HepG2 (cell line): Measurements from ENCODE around the gene ZNF77.

Experiments used
- ELK4 ChIP-seq: sonication (generic); formaldehyde crosslinking; IDR thresholded peaks from 2 replicates; pipeline ENCODE4 v1.9.0; 2021; ENCODE audit warnings: missing genetic modification reagents, borderline replicate concordance
- EZH2 ChIP-seq: conservative IDR thresholded peaks from 2 replicates; pipeline ENCODE4 v1.6.1; 2012; ENCODE audit warnings: mild to moderate bottlenecking, low read depth, low read length, moderate library complexity
- HNF4A ChIP-seq: sonication (generic); formaldehyde crosslinking; IDR thresholded peaks from 2 replicates; pipeline ENCODE4 v1.4.0; 2020; ENCODE audit warnings: missing genetic modification reagents
- IRF2 ChIP-seq: IDR thresholded peaks from 2 replicates; pipeline ENCODE4 v1.6.1; 2018; ENCODE audit warnings: missing genetic modification reagents, missing compliant biosample characterization
- NCOA1 ChIP-seq: sonication (generic); formaldehyde crosslinking; IDR thresholded peaks from 2 replicates; pipeline ENCODE4 v1.9.0; 2021; ENCODE audit warnings: missing genetic modification reagents

DNA sequence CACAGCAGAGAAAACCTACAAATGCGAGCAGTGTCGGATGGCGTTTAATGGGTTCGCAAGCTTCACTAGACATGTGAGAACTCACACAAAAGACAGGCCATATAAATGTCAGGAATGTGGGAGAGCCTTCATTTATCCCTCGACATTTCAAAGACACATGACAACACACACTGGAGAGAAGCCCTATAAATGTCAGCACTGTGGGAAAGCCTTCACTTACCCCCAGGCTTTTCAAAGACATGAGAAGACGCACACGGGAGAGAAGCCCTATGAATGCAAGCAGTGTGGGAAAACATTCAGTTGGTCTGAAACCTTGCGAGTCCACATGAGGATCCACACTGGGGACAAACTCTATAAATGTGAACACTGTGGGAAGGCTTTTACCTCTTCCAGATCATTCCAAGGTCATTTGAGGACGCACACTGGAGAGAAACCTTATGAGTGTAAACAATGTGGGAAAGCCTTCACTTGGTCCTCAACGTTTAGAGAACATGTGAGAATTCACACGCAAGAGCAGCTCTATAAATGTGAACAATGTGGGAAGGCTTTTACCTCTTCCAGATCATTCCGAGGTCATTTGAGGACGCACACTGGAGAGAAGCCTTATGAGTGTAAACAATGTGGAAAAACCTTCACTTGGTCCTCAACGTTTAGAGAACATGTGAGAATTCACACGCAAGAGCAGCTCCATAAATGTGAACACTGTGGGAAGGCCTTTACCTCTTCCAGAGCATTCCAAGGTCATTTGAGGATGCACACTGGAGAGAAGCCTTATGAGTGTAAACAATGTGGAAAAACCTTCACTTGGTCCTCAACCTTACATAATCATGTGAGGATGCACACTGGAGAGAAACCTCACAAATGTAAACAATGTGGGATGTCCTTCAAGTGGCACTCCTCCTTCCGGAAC, 27.2 kb downstream of the ZNF77 start:
- TF ChIP-seq ELK4 (CRISPR knock-in tag) (no peak), HNF4A (no peak), EZH2 (no peak), NCOA1 (CRISPR knock-in tag) (no peak), IRF2 (no peak)
